Renal cortical epithelial cell (primary cell): ENCODE data around the gene STAT5B. TPM values are rescaled to one million over a fixed set of nuclear protein-coding genes. Genes with fewer than 3 reads are reported as not detected.
"Not testable (repeated sequence)": the region's sequence is repeated elsewhere in the genome, so short reads cannot be mapped to it uniquely, and the experiment has no call there.

Experiments used
- DNase-seq: peaks from one replicate; pipeline ENCODE4 v3.0.0-alpha.2; 2011; ENCODE audit warnings: low read depth
- total RNA-seq: library from RNA; depleted of rRNA; stranded (reverse); fragments of >200 nt; gene quantifications from 2 replicates; pipeline ENCODE4 v1.2.3, GENCODE V29; 2014

Gene STAT5B
- total RNA-seq, 1 donor from 2014 or later, result 27.2 TPM

DNA sequence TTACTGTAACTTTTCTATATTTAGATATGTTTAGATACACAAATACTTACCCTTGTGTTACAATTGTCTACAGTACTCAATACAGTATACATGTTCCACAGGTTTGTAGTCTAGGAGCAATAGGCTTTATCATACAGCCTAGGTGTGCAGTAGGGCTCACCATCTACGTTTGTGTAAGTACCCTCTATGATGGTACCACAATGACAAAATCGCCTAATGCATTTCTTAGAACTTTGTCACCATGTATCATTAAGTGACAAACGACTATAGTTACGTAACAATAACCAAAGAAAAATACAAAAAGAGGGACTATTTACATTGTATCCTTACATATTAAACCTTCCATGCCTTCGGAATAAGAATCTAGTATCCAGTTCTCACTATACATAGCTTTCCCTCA, 8.0 kb downstream of the STAT5B start:
- DNase-seq, result no peak

DNA sequence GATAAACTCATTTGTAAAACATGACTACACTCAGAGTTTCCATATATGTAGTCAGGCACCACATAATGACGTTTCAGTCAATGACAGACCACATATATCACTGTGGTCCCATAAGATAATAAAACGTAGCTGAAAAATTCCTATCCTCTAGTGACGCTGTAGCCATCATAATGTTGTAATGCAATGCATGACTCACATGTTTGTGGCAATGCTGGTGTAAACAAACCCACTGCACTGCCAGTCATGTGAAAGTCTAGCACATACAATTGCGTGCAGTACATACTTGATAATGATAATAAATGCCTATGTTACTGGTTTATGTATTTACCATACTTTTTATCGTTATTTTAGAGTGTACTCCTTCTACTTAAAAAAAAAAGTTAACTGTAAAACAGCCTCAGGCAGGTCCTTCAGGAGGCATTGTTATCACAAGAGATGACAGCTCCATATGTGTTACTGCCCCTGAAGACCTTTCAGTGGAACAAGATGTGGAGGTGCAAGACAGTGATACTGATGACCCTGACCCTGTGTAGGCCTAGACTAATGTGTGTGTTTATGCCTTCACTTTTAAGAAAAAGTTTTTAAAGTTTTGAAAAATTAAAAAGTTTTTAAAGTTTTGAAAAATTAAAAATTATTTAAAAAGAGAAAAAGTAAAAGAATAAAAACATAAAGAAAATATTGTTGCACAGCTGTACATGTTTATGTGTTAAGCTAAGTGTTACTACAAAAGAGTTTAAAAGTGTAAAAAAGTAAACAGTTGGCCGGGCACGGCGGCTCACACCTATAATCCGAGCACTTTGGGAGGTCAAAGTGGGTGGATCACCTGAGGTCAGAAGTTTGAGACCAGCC, 9.0 kb downstream of the STAT5B start:
- peak; percentile 64 for DNase-seq

- no peak for DNase-seq
Measured at GRCh38 chr17:42266462-42266861, 9.7 kb downstream of the STAT5B start.

- DNase-seq, result not testable (repeated sequence)
Measured at GRCh38 chr17:42264366-42264765, 11.8 kb downstream of the STAT5B start.

DNA sequence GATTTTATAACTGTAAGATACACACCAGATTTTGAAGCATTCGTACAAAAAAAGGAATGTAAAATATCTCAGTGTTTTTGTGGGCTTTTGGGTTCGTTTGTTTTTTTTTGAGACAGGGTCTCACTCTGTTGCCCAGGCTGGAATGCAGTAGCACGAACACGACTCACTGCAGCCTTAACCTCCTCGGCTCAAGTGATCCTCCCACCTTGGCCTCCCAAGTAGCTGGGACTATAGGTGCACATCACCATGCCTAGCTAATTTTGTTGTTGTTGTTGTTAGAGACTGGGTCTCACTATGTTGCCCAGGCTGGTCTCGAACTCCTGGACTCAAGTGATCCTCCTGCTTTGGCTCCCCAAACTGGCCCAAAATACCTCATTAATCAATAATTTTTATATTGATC, 15.9 kb downstream of the STAT5B start:
- no peak for DNase-seq

DNA sequence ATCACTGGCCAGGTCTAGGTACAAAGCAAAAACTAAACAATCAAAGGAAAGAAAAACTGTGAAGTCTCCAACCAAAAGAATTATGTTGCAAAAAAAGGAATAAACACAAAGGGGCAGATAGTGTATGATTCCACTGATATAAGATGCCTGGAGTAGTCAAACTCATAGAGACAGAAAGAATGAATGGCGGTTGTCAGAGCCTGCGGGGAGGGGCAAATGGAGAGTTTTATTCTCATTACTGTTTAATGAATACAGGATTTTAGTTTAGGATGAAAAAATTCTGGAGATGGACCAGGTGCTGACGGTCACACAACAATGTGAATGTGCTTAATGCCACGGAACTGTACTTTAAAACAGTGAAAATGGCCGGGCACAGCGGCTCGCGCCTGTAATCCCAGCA, 20.7 kb downstream of the STAT5B start:
- DNase-seq, result no peak

- DNase-seq, result no peak
Measured at GRCh38 chr17:42253578-42253977, 22.6 kb downstream of the STAT5B start.

DNA sequence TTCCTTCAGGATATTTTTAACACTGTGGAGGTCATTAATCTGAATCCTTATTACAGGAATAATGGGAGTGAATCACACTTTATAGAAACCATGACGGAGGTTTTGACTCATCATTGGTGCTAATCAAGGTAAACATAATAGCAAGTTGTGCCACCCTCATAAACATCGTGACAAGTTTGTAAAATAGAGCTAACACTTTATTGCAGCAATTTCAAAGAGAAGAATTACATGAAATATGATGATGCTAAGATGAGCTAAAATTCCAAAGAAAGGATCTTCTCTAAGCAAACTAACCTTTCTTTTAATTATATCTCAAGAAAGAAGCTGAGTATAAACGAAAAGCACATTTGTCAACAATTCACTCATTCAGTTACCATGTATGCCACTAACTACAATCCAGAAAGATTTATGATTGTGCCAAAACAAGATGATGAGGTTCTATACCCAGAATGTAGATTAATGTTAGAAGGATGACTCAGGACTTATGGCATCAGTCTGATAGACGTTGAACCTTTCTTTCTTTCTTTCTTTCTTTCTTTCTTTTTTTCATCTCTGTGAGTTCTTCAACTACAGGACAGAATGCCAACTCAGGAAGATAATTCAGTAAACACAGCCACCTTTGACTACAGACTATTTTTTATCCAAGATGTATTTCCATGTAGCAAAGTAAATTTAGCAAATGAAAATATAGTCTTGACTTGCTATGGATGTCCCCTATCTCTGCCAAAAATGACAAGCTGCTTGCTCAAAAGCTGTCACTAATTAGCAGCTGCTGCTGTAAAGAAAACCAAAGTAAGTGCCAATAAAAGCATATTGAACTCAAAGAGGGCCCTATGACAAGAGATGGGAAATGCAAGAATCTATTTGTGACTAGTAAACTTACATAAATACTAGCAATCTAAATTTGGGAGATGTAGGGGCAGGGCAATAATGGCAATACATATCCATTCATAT, 23.3 kb downstream of the STAT5B start:
- peak; percentile 70 for DNase-seq

- peak; percentile 25 for DNase-seq
Measured at GRCh38 chr17:42251115-42251514, 25.1 kb downstream of the STAT5B start.

- no peak for DNase-seq
Measured at GRCh38 chr17:42249681-42250446, 26.3 kb downstream of the STAT5B start.

DNA sequence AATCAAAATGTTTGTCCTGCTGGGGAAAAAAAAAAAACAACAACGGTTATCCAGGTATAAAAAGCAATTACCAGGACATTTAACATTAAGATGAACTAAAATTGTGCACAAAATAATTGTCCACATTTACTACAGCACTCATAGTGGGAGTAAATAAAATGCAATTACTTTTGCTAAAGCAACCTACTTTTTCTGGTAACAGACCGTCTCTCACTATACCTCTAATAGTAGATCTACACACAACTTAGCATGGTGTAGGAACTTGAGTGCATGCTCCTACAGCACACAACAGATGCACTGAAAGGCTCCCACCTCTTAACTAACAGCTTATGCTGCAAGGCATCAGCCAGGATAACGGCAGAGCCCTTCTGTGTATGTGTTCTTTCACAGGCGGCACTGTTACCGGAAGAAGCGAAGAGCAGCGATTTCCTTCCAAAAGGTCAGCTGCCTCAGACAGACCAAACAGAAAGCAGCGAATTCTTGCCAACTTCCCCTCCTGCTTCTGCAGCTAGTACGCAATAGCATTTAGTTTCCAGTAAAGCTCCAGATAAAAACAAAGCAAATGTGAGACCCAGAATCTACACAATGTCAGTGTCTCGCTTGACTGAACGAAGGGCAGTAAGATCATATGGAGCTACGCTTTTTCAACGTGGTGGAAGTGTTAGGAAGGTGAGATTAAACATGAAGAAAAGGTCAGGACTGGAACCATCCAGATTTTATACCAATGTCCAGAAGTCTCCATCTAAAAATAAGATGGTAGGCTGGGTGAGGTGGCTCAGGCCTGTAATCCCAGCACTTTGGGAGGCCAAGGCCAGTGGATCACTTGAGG, 27.6 kb downstream of the STAT5B start:
- peak; percentile 90 for DNase-seq

DNA sequence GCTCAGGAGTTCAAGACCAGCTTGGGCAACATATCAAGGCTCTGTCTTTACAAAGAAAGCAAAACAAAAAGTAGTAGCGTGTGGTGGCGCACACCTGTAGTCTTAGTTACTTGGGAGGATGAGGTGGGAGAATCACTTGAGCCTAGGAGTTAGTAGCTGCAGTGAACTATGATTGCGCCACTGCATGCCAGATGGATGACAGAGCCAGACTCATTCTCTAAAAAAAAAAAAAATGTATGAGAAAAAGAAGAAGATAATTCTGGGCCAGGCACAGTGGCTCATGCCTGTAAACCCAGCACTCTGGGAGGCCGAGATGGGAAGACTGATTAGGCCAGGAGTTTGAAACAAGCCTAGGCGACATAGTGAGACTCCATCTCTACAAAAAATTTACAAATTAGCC, 28.5 kb downstream of the STAT5B start:
- DNase-seq, result peak; percentile 61

- DNase-seq, result no peak
Measured at GRCh38 chr17:42246515-42246914, 29.7 kb downstream of the STAT5B start.

- not testable (repeated sequence) for DNase-seq
Measured at GRCh38 chr17:42245183-42245582, 31.0 kb downstream of the STAT5B start.

- DNase-seq, result not testable (repeated sequence)
Measured at GRCh38 chr17:42244116-42244515, 32.1 kb downstream of the STAT5B start.

GRCh38 chr17:42243493-42243982, 32.7 kb downstream of the STAT5B start:
- no peak for DNase-seq

GRCh38 chr17:42241871-42242270, 34.3 kb downstream of the STAT5B start:
- no peak for DNase-seq

DNA sequence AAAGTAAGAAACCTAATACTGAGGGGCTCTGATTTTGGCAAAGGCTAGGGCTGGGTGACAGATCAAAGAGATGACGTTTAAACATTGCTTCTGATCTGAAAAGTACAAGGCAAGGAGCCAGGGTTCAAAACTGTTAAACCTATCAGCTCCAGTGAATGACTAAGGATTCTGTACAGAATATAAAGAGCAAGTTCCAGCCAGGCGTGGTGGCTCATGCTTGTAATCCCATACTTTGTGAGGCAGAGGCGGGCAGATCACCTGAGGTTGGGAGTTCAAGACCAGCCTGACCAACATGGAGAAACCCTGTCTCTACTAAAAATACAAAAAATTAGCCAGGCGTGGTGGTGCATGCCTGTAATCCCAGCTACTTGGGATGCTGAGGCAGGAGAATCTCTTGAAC, 35.3 kb downstream of the STAT5B start:
- not testable (repeated sequence) for DNase-seq

- DNase-seq, result no peak
Measured at GRCh38 chr17:42240201-42240600, 36.0 kb downstream of the STAT5B start.

GRCh38 chr17:42239576-42239975, 36.6 kb downstream of the STAT5B start:
- DNase-seq, result not testable (repeated sequence)

DNA sequence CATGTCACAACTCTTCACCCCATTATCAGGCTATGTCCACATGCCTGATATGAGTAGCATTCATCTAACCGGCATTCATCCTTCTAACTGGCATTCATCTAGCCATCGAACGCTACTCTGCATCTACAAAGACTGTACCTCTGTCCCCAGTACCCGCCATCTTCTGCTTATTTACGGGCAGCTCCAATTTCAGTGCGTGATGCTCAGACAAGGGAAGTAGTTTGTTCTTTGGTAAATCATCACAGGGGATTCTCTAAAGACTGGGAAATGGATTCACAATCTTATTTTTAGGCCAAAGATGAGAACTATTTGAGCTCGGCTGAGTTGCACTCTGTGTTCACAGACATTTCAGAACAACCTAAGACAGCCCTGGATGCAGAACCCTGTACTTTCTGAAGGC, 39.4 kb downstream of the STAT5B start:
- DNase-seq, result no peak
